Upper lobe of left lung (tissue), 4 donors: ENCODE data around the gene UBE2K.

Source experiments
- CTCF ChIP-seq, 6 experiments: fragments of 450-650 bp in 4 of 6; fragments of 200-600 bp in 2 of 6; sonication (generic) in 2 of 6; IDR thresholded peaks; one replicate each; pipeline ENCODE4 v1.5.1; 2016 to 2019; ENCODE audit warnings: antibody characterized with exemption in 6 of 6
- POLR2A ChIP-seq, 4 donors: fragments of 450-650 bp; IDR thresholded peaks; one replicate each; pipeline ENCODE4 v1.5.1; 2016 to 2017; ENCODE audit warnings: antibody characterized with exemption in 4 of 4, mild to moderate bottlenecking in 2 of 4

DNA sequence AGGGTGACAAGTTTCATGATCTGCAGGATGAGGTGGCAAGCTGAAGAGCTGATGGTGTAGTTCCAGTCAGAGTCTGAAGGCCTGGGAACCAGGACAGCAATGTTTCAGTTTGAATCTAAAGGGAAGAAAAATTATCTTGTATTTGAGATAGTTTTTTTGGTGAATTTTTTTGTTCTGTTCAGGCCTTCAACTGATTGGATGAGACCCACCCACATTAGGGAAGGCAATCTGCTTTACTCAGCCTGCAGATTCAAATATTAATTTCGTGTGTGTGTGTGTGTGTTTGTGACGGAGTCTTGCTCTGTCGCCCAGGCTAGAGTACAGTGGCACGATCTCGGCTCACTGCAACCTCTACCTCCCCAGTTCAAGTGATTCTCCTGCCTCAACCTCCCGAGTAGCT lies 37.2 kb upstream of the UBE2K start:
- TF ChIP-seq CTCF (IDR thresholded peaks at IDR 0.05) (no peak), POLR2A (IDR thresholded peaks at IDR 0.05) (no peak)
